Measurements from ENCODE around the gene ST3GAL4.

- TF ChIP-seq ZNF644 (tag; IDR thresholded peaks at IDR 0.05; ENCODE audit: low read depth) (no peak), CTCF (IDR thresholded peaks at IDR 0.05 in 2 of 3, conservative IDR thresholded peaks at IDR 0.05 in 1 of 3; ENCODE audit: insufficient read depth in 2 of 3, low read depth in 1 of 3, low read length in 3 of 3) (no peak), POLR2A (conservative IDR thresholded peaks at IDR 0.05) (no peak), POLR2G (IDR thresholded peaks at IDR 0.05; ENCODE audit: low read depth, low read length) (peak; percentile 47; the same call in 1 of the 2 replicates), HCFC1 (IDR thresholded peaks at IDR 0.05; ENCODE audit: low read depth, low read length) (no peak), SAP30 (IDR thresholded peaks at IDR 0.05; ENCODE audit: borderline replicate concordance, insufficient read depth, low read depth, low read length, poor library complexity, severe bottlenecking) (no peak), HNRNPK (IDR thresholded peaks at IDR 0.05; ENCODE audit: low read depth, low read length, poor library complexity, severe bottlenecking) (no peak), CHD1 (IDR thresholded peaks at IDR 0.05; ENCODE audit: low read length) (no peak), BCLAF1 (IDR thresholded peaks at IDR 0.05; ENCODE audit: borderline replicate concordance in 1 of 2, control insufficient read depth in 1 of 2, low read depth in 2 of 2, low read length in 1 of 2) (no peak), MXI1 (IDR thresholded peaks at IDR 0.05; ENCODE audit: low read depth, low read length) (no peak), ZNF324 (CRISPR knock-in tag; IDR thresholded peaks at IDR 0.05) (no peak), ADNP (tag; IDR thresholded peaks at IDR 0.05) (no peak), ZNF174 (CRISPR knock-in tag; IDR thresholded peaks at IDR 0.05) (no peak), RUNX1 (IDR thresholded peaks at IDR 0.05; ENCODE audit: low read depth) (no peak)
These were observed 7.5 kb upstream of the ST3GAL4 start for GRCh38 chr11:126347751-126348668.

Data from K562 (cell line).